GM18868 (cell line): ENCODE results near the gene ATP6V1E1.

ENCODE experiments used
- ATAC-seq: cut with Tn5 transposase; IDR thresholded peaks from one replicate; pipeline ENCODE4 v1.9.1; 2021; ENCODE audit warnings: mild to moderate bottlenecking, moderate library complexity; ENCODE audit not compliant: unreplicated experiment

ATP6V1E1 gene

DNA sequence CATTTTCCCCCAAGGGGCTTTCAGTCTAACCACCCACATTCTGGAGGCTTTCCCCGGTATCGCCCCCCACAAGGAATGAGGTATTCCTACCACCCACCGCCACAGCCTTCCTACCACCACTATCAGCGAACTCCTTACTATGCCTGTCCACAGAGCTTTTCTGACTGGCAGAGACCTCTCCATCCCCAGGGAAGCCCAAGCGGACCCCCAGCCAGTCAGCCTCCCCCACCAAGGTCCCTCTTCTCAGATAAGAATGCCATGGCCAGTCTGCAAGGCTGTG, 79.9 kb downstream of the ATP6V1E1 start:
- ATAC-seq: no peak

GRCh38 chr22:17548010-17548755, 80.4 kb downstream of the ATP6V1E1 start:
- no peak for ATAC-seq

- ATAC-seq: no peak
Measured at GRCh38 chr22:17542452-17542851, 86.1 kb downstream of the ATP6V1E1 start.
